T-helper 17 cell (primary cell): ENCODE results near the gene TOM1. TPM values are rescaled to one million over a fixed set of nuclear protein-coding genes. Genes with fewer than 3 reads are reported as not detected.

ENCODE experiments used
- ATAC-seq: fragments of 150-1000 bp; cut with Tn5 transposase; 2 replicates; pipeline ENCODE4 v1.10.0; 2021; ENCODE audit warnings: mild to moderate bottlenecking, moderate library complexity
- DNase-seq, 3 donors: peaks; one replicate each; pipeline versions ENCODE4 v3.0.0 to v3.0.0-alpha.2; 2020 to 2021
- H3K9me3 ChIP-seq: one replicate; pipeline ENCODE4 v1.7.0; 2013; ENCODE audit warnings: low read length, mild to moderate bottlenecking; ENCODE audit not compliant: control insufficient read depth, poor library complexity, severe bottlenecking
- H3K27ac Mint-ChIP-seq: one replicate; pipeline ENCODE4 v1.8.0; 2022; ENCODE audit warnings: mild to moderate bottlenecking, moderate library complexity, mixed read lengths
- H3K27me3 Mint-ChIP-seq: one replicate; pipeline ENCODE4 v1.8.0; 2022; ENCODE audit warnings: mixed read lengths
- H3K36me3 Mint-ChIP-seq: one replicate; pipeline ENCODE4 v1.8.0; 2022; ENCODE audit warnings: low read depth, mixed read lengths
- H3K4me1 Mint-ChIP-seq: one replicate; pipeline ENCODE4 v1.8.0; 2022; ENCODE audit warnings: mild to moderate bottlenecking, mixed read lengths
- H3K4me3 Mint-ChIP-seq: one replicate; pipeline ENCODE4 v1.8.0; 2022; ENCODE audit warnings: mild to moderate bottlenecking, moderate library complexity, mixed read lengths
- total RNA-seq, 4 donors: library from RNA in 2 of 4; stranded (reverse) in 2 of 4; gene quantifications; one replicate each; pipeline ENCODE4 v1.2.3 and lab custom pipeline; 2022 to 2026

The TOM1 gene
- total RNA-seq, 2 donors from 2014 or later, result 166 to 178 TPM

DNA sequence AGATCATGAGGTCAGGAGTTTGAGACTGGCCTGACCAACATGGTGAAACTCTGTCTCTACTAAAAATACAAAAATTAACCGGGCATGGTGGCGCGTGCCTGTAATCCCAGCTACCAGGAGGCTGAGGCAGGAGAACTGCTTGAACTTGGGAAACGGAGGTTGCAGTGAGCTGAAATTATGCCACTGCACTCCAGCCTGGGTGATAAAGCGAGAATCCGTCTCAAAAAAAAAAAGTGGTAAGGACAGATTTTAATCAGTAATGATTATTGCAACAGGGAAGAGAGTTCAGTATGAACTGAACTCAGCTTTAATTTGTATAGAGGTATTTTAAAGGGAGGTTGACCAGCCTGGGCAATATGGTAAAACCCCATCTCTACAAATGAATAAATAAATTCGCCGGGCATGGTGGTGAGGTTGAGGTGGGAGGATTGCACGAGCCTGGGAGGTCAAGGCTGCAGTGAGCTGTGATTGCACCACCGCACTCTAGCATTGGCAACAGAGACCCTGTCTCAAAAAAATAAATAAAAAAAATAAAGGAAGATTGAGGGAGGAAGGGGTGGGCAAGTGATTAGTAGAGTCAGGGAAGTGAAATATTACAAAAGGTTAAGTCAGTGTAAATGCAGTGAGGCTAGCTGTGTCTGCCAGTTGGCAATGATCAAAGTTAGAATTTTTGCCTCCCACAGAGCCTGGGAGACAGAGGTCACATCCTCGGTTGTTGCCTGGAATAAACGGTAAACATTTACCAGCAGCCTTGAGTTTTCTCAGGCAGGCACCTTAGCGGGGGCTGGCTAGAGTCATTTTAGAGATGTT is 97.6 kb downstream of the TOM1 start:
- no peak for ATAC-seq
- no peaks in the 10 kb centered on the region for H3K9me3 ChIP-seq
- H3K36me3 Mint-ChIP-seq, result peaks cover 4% of the 10 kb centered on the region
- H3K4me3 Mint-ChIP-seq, result no peak overlapping the region
- H3K27me3 Mint-ChIP-seq, result peaks cover 4% of the 10 kb centered on the region
- no peak for DNase-seq
- H3K27ac Mint-ChIP-seq, result peak overlapping the region; percentile 68
- H3K4me1 Mint-ChIP-seq, result peaks cover 12% of the 10 kb centered on the region

Other genes with a start within 250 kb of the TOM1 start
- gene ISX, start 233.7 kb upstream of the TOM1 start, total RNA-seq, result not detected
- gene HMGXB4, start 42.4 kb upstream of the TOM1 start, total RNA-seq, result 10 to 100 TPM; 37.1 to 42.4 TPM
- 1 to 10 TPM; 1.1 to 3.0 TPM for gene HMOX1, start 81.2 kb downstream of the TOM1 start, total RNA-seq
- 10 to 100 TPM; 22.6 to 32.6 TPM for gene MCM5, start 100.2 kb downstream of the TOM1 start, total RNA-seq
- gene RASD2, start 240.9 kb downstream of the TOM1 start, total RNA-seq, result 1 to 10 TPM in 1 of 2 donors, under 1 TPM in 1; 0.67 to 1.4 TPM